ENCODE data around the gene ARHGEF33.

ARHGEF33 gene

DNA sequence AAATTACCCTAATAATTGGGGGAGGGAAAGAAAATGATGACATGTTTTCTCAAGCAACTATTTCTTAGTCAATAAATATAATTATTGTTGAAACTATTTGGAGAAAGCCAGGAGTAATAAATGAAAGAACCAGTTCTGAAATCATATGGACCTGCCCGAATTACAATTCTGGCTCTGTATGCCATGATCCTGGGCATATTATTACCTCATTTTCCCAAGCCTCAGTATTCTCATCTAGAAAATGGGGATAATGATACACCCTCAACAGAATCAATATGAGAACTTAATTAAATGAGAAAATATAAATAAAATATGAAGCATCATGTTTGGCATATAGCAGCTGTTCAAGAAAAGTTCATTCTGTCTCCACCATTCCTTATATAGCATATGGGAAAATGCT is 22.9 kb downstream of the ARHGEF33 start:
- ChIA-PET POLR2A (interaction anchor here (0.7 kb wide), 1 partner anchor 193 kb away, joined by 3 read pairs; no protein-coding TSS in a partner anchor), CTCF (interaction anchor here (0.7 kb wide), 1 partner anchor 21 kb away, joined by 3 read pairs; no protein-coding TSS in a partner anchor)
- TF ChIP-seq NFRKB (IDR thresholded peaks at IDR 0.05) (no peak), CTBP1 (IDR thresholded peaks at IDR 0.05; ENCODE audit: borderline replicate concordance) (no peak), ZNF384 (IDR thresholded peaks at IDR 0.05) (no peak), HDGF (IDR thresholded peaks at IDR 0.05; ENCODE audit: borderline replicate concordance) (no peak)
- DNase-seq (ENCODE audit: extremely low spot score): no peak

DNA sequence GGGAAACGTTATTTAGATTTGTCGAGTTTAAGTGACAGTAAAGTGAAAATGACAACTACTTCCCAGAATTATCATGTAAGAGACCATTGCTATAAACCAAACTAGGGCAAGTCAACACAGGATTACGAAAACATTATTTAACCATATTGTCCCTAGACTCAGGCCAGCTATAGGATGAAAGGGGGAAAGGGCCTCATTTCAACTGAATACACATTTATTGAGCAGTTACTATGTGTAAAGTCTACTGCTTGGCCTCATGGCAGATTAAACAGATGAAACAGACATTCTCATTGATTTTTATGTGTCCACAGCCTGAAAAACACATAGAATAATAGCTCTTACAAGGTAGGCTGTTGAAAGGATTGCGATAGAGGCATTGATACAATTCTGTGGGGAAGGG is 32.7 kb downstream of the ARHGEF33 start:
- POLR2A ChIA-PET: no interaction called here
- TF ChIP-seq, protein P1, sequence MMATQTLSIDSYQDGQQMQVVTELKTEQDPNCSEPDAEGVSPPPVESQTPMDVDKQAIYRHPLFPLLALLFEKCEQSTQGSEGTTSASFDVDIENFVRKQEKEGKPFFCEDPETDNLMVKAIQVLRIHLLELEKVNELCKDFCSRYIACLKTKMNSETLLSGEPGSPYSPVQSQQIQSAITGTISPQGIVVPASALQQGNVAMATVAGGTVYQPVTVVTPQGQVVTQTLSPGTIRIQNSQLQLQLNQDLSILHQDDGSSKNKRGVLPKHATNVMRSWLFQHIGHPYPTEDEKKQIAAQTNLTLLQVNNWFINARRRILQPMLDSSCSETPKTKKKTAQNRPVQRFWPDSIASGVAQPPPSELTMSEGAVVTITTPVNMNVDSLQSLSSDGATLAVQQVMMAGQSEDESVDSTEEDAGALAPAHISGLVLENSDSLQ (IDR thresholded peaks at IDR 0.05): no peak
- TF ChIP-seq FOXK2 (IDR thresholded peaks at IDR 0.05): no peak
- no peak for TF ChIP-seq FOXA1 (IDR thresholded peaks at IDR 0.05)
- no peak for TF ChIP-seq HDGF (IDR thresholded peaks at IDR 0.05; ENCODE audit: borderline replicate concordance)
- TF ChIP-seq NFRKB (IDR thresholded peaks at IDR 0.05): no peak
- no peak for TF ChIP-seq LEF1 (IDR thresholded peaks at IDR 0.05; ENCODE audit: borderline replicate concordance)

DNA sequence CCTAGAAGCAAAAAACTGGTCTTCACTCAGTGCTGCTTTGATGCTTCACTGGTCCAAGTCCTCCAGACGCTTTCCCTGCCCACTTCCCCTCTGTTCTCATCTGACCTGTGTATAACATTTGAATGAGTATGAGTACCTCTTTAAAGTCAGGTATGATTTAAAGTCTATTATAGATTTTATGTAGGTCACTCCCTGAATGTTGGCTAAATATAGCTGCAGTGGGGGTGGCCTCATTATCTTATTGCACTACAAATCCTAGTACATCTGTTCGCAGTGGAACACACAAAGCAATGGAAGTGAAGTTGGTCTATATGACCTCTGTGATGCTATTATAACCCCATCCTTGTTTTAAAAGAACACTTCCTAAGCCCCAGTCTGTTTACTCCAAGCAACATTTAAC is 33.2 kb downstream of the ARHGEF33 start:
- TF ChIP-seq SP1 (IDR thresholded peaks at IDR 0.05): no peak
- no peak for TF ChIP-seq ZNF384 (IDR thresholded peaks at IDR 0.05)
- TF ChIP-seq ARNT (IDR thresholded peaks at IDR 0.05): no peak
- no peak for TF ChIP-seq TARDBP (IDR thresholded peaks at IDR 0.05)
- TF ChIP-seq ELF4 (IDR thresholded peaks at IDR 0.05): no peak
- no peak for TF ChIP-seq LEF1 (IDR thresholded peaks at IDR 0.05; ENCODE audit: borderline replicate concordance)
- TF ChIP-seq, protein P1 (IDR thresholded peaks at IDR 0.05): no peak
- TF ChIP-seq BHLHE40 (IDR thresholded peaks at IDR 0.05; ENCODE audit: borderline replicate concordance): no peak
- no peak for TF ChIP-seq FOXM1 (IDR thresholded peaks at IDR 0.05; ENCODE audit: borderline replicate concordance)
- TF ChIP-seq NFRKB (IDR thresholded peaks at IDR 0.05): no peak
- TF ChIP-seq HDGF (IDR thresholded peaks at IDR 0.05; ENCODE audit: borderline replicate concordance): no peak
- TF ChIP-seq FOXK2 (IDR thresholded peaks at IDR 0.05): no peak
- no peak for TF ChIP-seq CTBP1 (IDR thresholded peaks at IDR 0.05; ENCODE audit: borderline replicate concordance)
- no peak for TF ChIP-seq SUZ12 (IDR thresholded peaks at IDR 0.05)
- no peak for TF ChIP-seq FOXA1 (IDR thresholded peaks at IDR 0.05)
- TF ChIP-seq L3MBTL2 (conservative IDR thresholded peaks at IDR 0.05): no peak
- ChIA-PET CTCF (interaction anchor here (0.6 kb wide), 1 partner anchor 307 kb away, joined by 3 read pairs; no protein-coding TSS in a partner anchor), POLR2A (no interaction called here)
- no peak for DNase-seq (ENCODE audit: extremely low spot score)

More for the DNA sequence above, 32.7 kb downstream of the ARHGEF33 start:
- no peak for DNase-seq (ENCODE audit: extremely low spot score)
- CTCF ChIA-PET: interaction anchor here (0.6 to 0.8 kb wide), 2 partner anchors 25 to 307 kb away, joined by 3 to 4 read pairs; no protein-coding TSS in a partner anchor

DNA sequence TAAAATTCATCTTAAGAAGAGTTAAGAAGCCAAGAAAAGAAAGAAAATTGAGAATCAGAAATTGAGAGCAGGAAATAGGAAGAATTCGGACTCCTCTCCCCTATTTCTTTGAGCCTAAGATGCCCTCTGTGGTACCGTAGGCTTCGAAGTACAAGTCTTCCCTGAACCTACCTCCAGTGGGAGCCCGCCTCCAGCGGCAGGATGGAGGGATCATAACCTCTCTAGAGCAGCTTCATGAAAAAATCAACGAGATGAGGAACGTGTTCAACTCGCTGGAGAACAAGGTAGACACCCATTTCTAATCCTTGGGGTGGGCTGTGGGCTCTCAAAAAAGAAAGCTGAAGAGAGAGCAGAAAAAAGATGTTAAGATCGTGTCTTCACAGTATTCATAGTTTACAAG is 36.3 kb downstream of the ARHGEF33 start:
- no peak for TF ChIP-seq CTBP1 (IDR thresholded peaks at IDR 0.05; ENCODE audit: borderline replicate concordance)
- TF ChIP-seq NFRKB (IDR thresholded peaks at IDR 0.05): no peak
- no peak for TF ChIP-seq SUZ12 (IDR thresholded peaks at IDR 0.05)
- no peak for TF ChIP-seq FOXM1 (IDR thresholded peaks at IDR 0.05; ENCODE audit: borderline replicate concordance)
- no peak for TF ChIP-seq SP1 (IDR thresholded peaks at IDR 0.05)
- TF ChIP-seq, protein P1 (IDR thresholded peaks at IDR 0.05): no peak
- no peak for TF ChIP-seq FOXA1 (IDR thresholded peaks at IDR 0.05)
- TF ChIP-seq FOXK2 (IDR thresholded peaks at IDR 0.05): no peak
- TF ChIP-seq L3MBTL2 (conservative IDR thresholded peaks at IDR 0.05): no peak
- TF ChIP-seq HDGF (IDR thresholded peaks at IDR 0.05; ENCODE audit: borderline replicate concordance): no peak
- ChIA-PET CTCF (interaction anchor here (0.6 kb wide), 1 partner anchor 19 kb away, joined by 4 read pairs; no protein-coding TSS in a partner anchor), POLR2A (no interaction called here)
- no peak for DNase-seq (ENCODE audit: extremely low spot score)

DNA sequence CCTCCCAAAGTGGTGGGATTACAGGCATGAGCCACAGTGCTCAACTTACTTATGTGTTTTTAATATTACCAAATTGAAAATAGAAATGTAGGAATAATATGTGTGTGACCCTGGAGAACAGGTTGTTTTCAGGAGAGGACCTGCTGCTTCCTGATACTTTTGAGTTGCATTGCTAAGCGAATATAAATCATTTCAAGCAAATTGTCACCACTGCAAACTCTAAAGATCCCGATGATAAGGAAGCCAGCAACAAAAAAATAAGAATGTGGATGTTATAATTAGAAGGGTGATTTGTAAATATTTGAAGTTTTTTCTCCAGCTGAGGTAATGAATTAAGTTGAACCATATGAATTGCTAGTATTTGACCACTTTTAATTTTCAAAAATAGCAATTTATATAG is 40.9 kb downstream of the ARHGEF33 start:
- TF ChIP-seq LEF1 (IDR thresholded peaks at IDR 0.05; ENCODE audit: borderline replicate concordance) (no peak), ARNT (IDR thresholded peaks at IDR 0.05) (no peak), FOXM1 (IDR thresholded peaks at IDR 0.05; ENCODE audit: borderline replicate concordance) (no peak), NFRKB (IDR thresholded peaks at IDR 0.05) (no peak), CTBP1 (IDR thresholded peaks at IDR 0.05; ENCODE audit: borderline replicate concordance) (no peak), ELF4 (IDR thresholded peaks at IDR 0.05) (no peak)
- DNase-seq (ENCODE audit: extremely low spot score): no peak
- ChIA-PET CTCF (no interaction called here), POLR2A (no interaction called here)

DNA sequence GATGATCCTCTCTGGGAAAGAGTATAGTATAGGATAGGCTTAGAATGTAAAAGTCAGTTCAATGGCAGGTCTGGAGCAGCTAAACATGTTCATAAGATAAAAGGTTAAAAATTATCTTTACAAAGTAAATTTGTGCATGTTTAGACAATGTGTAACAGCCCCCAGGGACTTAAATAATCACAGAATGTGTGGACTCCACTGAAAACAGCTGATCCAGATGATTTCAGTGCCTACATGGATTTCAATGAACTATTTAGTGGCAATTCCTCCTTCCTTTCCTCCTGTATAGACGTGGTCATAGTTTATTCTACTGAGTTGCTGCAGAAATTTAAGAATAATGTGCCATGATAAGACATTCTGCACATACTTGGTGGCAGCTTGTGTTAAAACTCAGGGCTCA is 42.9 kb downstream of the ARHGEF33 start:
- ChIA-PET CTCF (no interaction called here), POLR2A (no interaction called here)

More for the DNA sequence above, 42.9 kb downstream of the ARHGEF33 start:
- no peak for DNase-seq (ENCODE audit: extremely low spot score)
- TF ChIP-seq FOXA1 (IDR thresholded peaks at IDR 0.05): no peak
- TF ChIP-seq FOXK2 (IDR thresholded peaks at IDR 0.05): no peak
- no peak for TF ChIP-seq LEF1 (IDR thresholded peaks at IDR 0.05; ENCODE audit: borderline replicate concordance)
- TF ChIP-seq SUZ12 (IDR thresholded peaks at IDR 0.05): no peak
- no peak for TF ChIP-seq ZNF384 (IDR thresholded peaks at IDR 0.05)
- TF ChIP-seq HDGF (IDR thresholded peaks at IDR 0.05; ENCODE audit: borderline replicate concordance): no peak
- TF ChIP-seq L3MBTL2 (conservative IDR thresholded peaks at IDR 0.05): no peak
- TF ChIP-seq NFRKB (IDR thresholded peaks at IDR 0.05): no peak
- TF ChIP-seq TARDBP (IDR thresholded peaks at IDR 0.05): no peak
- no peak for TF ChIP-seq ELF4 (IDR thresholded peaks at IDR 0.05)
- TF ChIP-seq, protein P1 (IDR thresholded peaks at IDR 0.05): no peak
- TF ChIP-seq FOXM1 (IDR thresholded peaks at IDR 0.05; ENCODE audit: borderline replicate concordance): no peak
- TF ChIP-seq CTBP1 (IDR thresholded peaks at IDR 0.05; ENCODE audit: borderline replicate concordance): no peak
- TF ChIP-seq BHLHE40 (IDR thresholded peaks at IDR 0.05; ENCODE audit: borderline replicate concordance): no peak
- no peak for TF ChIP-seq SP1 (IDR thresholded peaks at IDR 0.05)

Measured in HEK293T (cell line).